Activated CD4-positive, alpha-beta T cell treated with anti-CD3 and anti-CD28 coated beads, Interleukin-10, Interleukin-2, amounts not matched to agents 100 ng/mL and 50 ng/mL, durations not matched to agents 16 hours and 8 hours (primary cell): Measurements from ENCODE around the gene SERTAD4.

ENCODE experiments used
- DNase-seq: peaks from one replicate; pipeline ENCODE4 v3.0.0-alpha.2; 2020

SERTAD4 gene

DNA sequence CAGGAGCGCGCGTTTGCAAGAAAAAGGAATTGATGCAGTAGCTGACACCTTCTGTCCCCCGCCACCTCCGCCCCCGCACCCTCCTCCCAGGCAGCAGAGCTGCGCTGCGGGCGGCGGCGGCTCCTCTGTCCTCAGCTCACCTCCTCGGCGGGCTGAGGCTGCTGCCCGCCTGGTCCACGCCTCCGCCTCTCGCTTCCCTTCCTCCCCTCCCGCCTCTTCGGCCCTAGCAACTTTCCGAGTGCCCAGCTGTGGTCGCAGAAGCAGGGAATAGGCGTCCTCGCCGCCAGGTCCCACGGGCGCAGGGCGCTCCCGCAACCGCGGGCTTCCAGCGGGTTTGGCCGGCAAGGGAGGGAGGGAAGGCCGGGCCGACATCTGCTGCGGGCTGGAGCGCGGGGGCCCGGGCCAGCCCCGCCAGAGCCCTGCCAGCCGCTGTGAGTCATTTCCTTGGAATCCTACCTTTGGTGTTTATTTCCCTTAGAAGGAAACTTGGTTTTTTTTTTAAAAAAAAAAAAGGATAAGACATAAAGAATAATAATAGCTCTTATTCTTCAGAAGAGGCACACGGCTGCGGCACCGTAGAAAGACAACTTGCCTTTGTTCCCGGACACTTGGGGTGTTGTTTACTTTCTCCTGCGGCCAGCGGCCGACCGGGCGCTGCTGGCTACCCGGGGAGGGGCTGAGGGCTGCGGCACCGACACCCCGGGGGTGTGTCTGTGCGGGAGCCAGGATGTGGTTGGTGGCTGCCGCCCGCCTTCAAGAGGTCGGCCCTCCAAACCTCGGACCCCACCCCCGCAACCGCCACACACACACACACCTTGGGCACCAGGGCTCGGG, 1.1 kb downstream of the SERTAD4 start:
- DNase-seq = no peak

DNA sequence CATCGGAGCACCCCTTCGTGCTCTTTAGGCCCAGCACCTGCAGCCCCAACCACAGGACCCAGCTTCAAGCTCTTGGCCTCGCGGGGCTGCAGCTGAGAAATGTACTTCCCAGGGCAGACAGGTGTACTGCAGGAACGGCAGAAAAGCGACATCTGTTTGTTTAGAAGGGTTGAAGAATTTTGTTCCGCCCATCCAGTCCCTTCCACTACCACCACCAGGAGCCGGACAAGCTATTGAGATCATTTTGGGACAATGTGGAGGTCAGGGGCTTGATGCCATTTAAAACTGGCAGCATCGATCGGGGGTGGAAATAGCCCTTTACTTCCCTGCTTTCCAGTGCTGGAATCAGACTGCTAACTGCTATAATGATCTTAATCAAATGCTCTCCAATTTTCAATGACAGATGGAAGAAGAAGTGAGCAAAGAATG, 1.7 kb downstream of the SERTAD4 start:
- DNase-seq = no peak

DNA sequence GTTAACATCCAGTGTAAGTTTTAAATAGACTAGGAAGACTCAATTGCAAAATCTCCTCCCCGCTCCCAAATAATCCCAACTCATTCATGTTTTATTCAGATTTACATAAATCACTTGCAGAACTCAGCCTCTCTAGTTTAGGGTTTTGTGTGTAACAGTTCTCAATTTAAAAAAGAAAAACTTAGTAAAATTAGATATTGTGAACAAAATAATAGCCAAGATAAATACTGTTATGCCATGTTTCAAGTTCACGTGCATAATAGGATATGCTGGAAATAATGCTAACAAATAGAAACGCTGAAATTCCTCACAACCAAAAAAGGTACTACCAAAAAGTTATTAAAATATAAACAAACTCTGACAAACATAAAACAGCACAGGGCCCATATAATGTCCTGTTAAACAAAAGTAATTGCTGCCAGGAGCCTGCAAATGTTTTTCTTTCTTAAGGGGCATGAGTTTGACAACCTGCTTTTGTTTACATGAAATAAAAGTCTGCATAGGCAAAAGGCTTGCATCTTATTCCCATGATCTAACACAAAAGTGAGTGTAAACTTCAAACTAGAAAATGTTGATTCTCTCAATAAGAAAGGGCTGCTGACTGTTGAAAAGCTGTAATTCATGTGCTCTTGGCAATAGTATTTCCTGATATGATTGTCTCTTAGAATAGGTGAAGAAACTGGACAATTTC, 2.9 kb downstream of the SERTAD4 start:
- no peak for DNase-seq

DNA sequence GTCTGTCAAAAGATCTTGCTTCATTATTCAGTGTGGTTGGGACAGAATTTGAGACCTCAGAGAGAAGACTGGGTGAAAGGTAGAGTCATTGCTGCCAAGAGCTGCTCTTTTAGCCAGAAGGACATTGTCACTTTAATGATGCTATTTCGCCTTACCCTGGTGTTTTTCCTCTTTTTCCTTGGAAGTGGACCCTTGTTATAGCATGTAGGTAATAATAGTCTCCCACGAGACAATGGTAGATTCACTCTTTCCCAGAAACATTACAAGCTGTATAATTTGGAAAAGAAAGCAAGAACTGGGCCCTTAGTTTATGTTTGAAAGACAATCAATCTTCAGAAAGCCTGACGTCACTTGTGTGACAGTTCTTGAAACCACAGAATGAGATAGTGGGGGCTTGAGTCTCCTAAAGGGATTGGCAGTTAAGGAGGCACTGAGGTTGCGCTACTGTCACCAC, 3.8 kb downstream of the SERTAD4 start:
- DNase-seq = no peak

DNA sequence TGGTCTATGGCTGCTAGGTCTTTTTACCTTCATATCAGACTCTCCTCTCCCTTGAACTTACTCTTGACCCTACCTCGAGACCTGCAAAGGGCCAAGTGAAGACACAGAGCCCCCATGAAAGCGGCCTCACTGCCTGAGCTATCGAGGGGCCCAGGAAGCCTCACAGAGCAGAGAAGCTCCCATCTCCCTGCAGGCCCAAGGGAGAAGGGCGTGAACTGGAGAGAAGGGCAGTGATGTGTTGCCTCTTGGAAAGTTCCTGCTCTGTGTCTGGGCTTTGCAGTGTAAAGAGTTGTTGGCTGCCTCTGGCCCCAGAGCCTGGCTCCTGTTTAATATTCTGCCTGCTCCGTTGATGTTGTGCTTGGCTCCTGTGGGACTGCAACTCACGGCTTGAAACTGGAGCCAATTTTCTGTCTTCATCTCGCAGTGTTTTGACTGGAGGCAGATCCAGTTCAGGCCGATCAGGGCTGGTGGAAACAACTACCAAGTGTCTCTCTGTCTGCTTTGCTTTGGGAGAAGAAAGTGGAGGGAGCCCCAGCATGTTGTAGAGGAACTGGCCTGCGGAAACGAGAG, 4.3 kb downstream of the SERTAD4 start:
- DNase-seq = no peak

- DNase-seq = no peak
Measured at GRCh38 chr1:210237479-210237878, 4.9 kb downstream of the SERTAD4 start.

DNA sequence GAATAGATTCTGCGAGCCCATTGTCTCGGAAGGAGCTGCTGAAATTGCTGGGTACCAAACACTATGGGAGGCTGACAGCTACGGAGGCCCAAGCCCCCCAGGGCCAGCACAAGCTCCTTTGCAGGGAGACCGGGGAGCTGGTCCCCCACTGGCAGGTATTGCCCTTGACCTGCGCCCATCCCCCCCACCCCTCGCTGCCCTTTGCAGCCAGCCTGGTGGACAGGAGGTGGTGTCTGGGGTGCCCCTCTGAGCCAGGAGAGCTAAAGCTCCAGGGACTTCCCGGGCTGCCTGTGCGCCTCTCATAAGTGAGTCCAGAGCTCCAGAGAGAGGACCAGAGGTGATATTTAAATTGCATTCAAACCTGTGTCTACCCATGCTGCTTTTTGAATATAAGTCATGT, 5.4 kb downstream of the SERTAD4 start:
- DNase-seq = no peak

DNA sequence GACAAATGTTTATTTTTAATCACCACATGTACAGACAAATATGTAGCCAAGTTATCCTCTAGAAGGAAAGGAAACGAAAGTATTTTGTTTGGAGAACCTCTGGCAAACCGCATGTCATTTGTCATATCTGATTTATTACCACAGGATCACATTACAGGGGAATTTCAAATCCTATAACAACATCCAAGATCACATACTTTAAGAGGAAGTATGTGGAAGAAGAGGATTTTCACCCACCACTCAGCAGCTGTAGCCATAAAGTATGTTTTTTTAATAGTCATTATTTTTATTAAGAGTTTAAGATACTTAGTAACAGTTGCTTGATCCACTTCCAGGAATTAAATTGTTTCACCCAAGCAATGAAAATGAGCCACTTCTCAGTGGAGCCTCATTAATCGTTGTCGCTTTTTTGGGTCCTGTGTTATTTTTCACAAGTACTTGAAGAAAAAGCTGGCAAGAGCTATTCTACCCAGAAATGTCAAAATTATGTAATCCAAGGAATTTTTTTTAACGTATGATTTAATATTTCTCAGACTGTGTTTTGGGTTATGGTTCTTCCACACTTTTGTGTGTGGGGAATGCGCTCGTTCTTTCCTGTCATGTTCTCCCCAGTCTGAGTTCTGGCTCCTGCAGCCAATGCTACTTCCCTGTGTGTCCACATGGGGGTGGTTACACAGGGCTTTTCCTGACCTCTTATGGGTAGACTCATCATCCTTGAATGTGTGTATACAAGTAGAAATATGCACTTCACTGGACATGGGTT, 6.9 kb downstream of the SERTAD4 start:
- DNase-seq = no peak

DNA sequence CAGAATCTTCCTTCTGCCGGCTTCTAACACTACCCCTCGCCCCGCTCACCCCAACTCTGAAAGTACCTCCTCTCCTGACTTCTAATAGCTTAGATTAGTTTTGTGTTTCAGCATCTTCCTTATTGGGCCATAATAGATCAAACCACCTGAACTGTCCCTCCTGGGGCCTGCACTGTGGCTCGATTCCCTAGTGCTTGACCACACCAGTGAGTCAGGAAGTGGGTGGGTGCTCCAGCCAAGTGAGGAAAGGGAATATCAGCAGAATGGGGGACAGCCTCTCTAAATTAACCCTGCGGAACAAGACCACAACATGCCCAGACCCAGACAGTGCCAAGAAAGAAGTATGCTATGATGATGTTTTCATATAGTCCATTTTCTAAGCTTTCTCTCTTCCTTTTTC, 8.5 kb downstream of the SERTAD4 start:
- DNase-seq = no peak

DNA sequence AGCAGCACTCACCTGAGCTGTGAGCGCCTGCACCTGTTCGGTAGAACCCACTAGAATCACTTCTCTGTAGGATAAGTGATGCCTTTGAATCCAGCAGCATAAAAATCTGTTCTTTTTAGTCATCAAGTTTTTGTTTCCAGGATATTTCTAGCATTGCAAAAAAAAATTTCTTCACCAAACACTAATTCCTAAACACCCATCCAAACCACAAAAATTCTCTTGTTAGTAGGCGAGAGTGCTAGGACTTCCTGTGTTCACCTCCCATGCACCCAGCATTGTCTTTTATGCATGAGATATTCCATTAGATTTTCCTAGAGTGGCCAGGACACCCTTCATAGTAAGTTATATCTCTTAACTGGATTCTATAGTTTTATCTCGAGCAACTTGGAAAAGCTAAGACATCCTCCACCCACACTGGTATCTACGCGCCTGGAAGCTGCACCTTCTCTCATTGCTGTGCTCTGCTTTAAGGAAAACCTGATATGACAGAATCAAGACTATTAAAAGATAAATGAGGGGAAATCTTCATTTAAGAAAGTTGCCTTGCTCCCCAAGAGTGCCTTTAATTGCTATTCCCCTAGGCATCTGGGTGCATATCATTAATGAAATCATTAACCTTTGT, 12.3 kb downstream of the SERTAD4 start:
- no peak for DNase-seq

DNA sequence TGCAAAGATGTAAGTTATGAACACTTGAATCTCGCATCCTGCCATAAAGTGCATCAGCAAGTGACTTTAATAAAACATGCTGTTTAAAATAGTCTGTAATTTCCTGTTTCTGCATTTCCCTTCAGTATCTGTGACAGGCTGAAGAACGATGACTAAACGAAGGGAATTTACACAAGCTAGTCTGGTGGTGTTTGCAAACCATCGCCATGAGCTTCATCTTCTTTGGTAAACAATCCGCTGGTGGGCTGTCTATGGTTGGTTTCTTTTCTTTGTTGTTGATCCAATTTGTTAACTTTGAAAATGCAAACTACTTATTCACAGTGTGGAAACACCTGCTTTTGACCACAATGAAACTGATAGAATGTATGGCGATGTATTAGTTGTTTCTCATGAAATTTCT, 13.9 kb downstream of the SERTAD4 start:
- DNase-seq = peak; percentile 5

DNA sequence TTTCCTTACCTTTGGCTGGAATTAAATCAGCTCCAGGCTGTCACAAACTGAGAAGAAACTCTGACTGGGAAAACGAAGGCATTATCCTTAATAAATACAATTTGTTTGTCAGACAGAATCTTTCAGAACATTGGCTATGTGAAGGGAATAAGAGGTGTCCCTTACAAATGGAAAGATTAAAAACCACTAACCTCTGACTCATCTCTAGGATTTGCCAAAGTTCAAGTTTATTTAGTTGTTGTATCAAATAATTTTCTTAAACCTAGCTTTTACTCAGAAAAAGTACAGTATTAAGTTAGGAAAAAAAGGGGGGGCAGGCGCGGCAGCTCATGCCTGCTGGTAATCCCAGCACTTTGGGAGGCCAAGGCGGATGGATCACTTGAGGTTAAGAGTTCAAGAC, 15.7 kb downstream of the SERTAD4 start:
- DNase-seq = no peak

- DNase-seq = no peak
Measured at GRCh38 chr1:210250665-210250997, 18.0 kb downstream of the SERTAD4 start.

GRCh38 chr1:210250998-210251679, 18.5 kb downstream of the SERTAD4 start:
- peak; percentile 65 for DNase-seq

- DNase-seq = no peak
Measured at GRCh38 chr1:210251680-210252490, 19.3 kb downstream of the SERTAD4 start.

DNA sequence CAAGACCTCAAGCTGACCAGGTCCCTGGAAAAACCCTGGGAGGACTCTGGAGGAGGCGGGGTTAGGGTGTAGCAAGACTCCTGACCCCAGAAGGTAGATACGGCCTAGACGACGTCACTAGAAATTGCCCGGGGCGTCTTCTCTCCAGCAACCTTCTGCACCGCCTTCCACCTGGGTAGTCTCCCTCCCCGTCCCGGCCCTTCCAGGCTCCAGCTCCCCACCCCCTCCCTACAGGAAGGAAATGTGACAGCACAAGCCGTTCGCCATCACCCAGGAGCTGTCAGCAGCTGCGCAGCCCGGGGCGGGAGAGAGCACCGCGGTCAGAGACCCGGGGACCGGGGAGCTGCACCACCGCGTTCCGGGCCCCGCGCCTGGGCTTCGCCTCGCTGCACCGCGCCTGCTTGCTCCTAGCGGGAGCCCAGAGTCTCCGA, 20.0 kb downstream of the SERTAD4 start:
- DNase-seq = no peak

GRCh38 chr1:210254298-210254697, 21.7 kb downstream of the SERTAD4 start:
- DNase-seq = no peak

GRCh38 chr1:210257698-210258529, 25.3 kb downstream of the SERTAD4 start:
- no peak for DNase-seq

DNA sequence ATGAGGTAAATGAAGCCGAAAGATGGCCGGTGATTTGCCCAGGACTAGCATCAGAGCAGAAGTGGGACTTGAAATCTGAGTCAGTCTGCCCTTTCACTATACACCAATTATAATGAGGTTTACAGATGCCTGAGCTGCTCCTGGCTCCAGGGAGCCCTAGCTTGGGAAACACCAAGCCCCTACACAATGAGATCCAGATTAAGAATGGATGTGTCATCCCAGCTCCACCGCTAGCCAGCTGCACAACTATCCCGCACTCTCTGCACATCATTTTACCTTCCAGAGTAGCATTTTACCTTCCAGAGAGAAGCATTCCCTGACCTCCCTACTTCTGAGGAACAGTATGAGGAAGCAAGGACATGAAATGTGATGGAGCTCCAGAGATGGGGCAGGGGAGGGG, 27.0 kb downstream of the SERTAD4 start:
- no peak for DNase-seq

DNA sequence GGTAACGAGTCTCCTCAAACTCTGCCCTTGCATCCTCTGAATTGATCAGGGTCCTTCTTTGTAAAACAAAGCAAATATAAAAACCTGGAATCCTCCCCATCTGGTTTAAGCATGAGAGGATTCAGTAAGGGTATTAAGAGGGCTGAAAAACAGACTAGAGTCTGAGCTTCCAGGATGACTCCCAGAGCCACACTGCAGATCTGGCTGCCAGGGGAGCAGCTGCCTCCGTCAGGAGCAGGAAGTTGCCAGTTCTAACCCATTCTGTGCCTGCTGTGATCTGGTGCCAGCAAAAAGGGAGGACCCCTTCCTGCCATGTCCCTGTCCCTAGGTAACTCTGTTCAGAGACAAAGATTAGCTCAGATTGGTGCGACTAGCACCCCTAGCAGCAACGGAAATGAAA, 27.5 kb downstream of the SERTAD4 start:
- DNase-seq = no peak
